Thyroid gland (tissue), 4 donors: ENCODE data around the gene CLASP1. TPM values are rescaled to one million over a fixed set of nuclear protein-coding genes. Genes with fewer than 3 reads are reported as not detected.
A peak's percentile ranks its signal among the peaks of the same experiment; 100 is the strongest.

Experiments
- DNase-seq, 2 donors: peaks; one replicate each; pipeline ENCODE4 v3.0.0-alpha.2; 2019
- H3K27ac ChIP-seq, 3 donors: fragments of 200-600 bp; sonication (generic); 1 replicate in 2 of 3; 2 replicates in 1 of 3; pipeline ENCODE4 v1.5.1; 2016 to 2019; ENCODE audit warnings: mild to moderate bottlenecking in 1 of 3, moderate library complexity in 1 of 3
- H3K27me3 ChIP-seq: fragments of 200-600 bp; sonication (generic); one replicate; pipeline ENCODE4 v1.5.1; 2019
- H3K36me3 ChIP-seq, 2 donors: fragments of 200-600 bp; sonication (generic); one replicate each; pipeline ENCODE4 v1.5.1; 2016 to 2019
- H3K4me1 ChIP-seq, 2 donors: fragments of 200-600 bp; sonication (generic); one replicate each; pipeline ENCODE4 v1.5.1; 2017 to 2019
- H3K4me3 ChIP-seq, 3 donors: fragments of 200-600 bp; sonication (generic); replicated peaks in 1 of 3; 1 replicate in 2 of 3; 2 replicates in 1 of 3; pipeline ENCODE4 v1.5.1; 2016; ENCODE audit warnings: mild to moderate bottlenecking in 1 of 3
- H3K9me3 ChIP-seq: fragments of 200-600 bp; sonication (generic); one replicate; pipeline ENCODE4 v1.5.1; 2017
- CTCF ChIP-seq, 6 experiments: fragments of 200-600 bp in 3 of 6; fragments of 450-650 bp in 3 of 6; sonication (generic) in 3 of 6; IDR thresholded peaks; one replicate each; pipeline ENCODE4 v1.5.1; 2016 to 2019; ENCODE audit warnings: antibody characterized with exemption in 6 of 6, mild to moderate bottlenecking in 2 of 6, inconsistent platforms in 1 of 6, moderate library complexity in 1 of 6
- POLR2A ChIP-seq, 2 donors: fragments of 450-650 bp; IDR thresholded peaks; one replicate each; pipeline ENCODE4 v1.6.1; 2017; ENCODE audit warnings: antibody characterized with exemption in 2 of 2, mild to moderate bottlenecking in 2 of 2, moderate library complexity in 1 of 2
- WGBS, 2 donors: methylation state at CpG; one replicate each; pipeline ENCODE4 v1.1.5; 2017; 5-methylcytosine and 5-hydroxymethylcytosine counted together
- intact Hi-C: fragments of 100-400 bp; cut with DNase I; formaldehyde crosslinking; loops from one replicate; pipeline ENCODE4 v1.15.1; 2023
- total RNA-seq, 4 donors: library from RNA; depleted of rRNA; stranded (reverse); fragments of >200 nt; gene quantifications; one replicate each; pipeline ENCODE4 v1.2.3, GENCODE V29; 2016

The CLASP1 gene
- total RNA-seq, 4 donors from 2014 or later: 69.3 to 110 (median 98.3) TPM

GRCh38 chr2:121355488-121355887 lies 293.8 kb downstream of the CLASP1 start:
- peaks cover 9 to 31% of the 10 kb centered on the region in 2 donors for H3K36me3 ChIP-seq

GRCh38 chr2:121351521-121352318 lies 297.5 kb downstream of the CLASP1 start:
- no peaks in the 10 kb centered on the region for H3K9me3 ChIP-seq
- H3K4me1 ChIP-seq: peaks cover 0 to 15% of the 10 kb centered on the region in 2 donors
- no peaks in the 10 kb centered on the region for H3K27me3 ChIP-seq
- TF ChIP-seq CTCF (IDR thresholded peaks at IDR 0.05) (no peak), POLR2A (IDR thresholded peaks at IDR 0.05) (no peak)
- H3K36me3 ChIP-seq: peaks cover 42 to 58% of the 10 kb centered on the region in 2 donors
- H3K27ac ChIP-seq: no peak overlapping the region
- DNase-seq: no peak
- WGBS, 2 donors: 95% methylated on average over 16 to 17 of the region's 17 CpGs
- intact Hi-C loops: no loop called here
- no peak overlapping the region for H3K4me3 ChIP-seq

More at GRCh38 chr2:121355488-121355887, 293.8 kb downstream of the CLASP1 start:
- H3K27ac ChIP-seq: peak overlapping the region; percentile 17 to 80 (median 55)
- no peak for TF ChIP-seq CTCF (IDR thresholded peaks at IDR 0.05)
- TF ChIP-seq POLR2A (IDR thresholded peaks at IDR 0.05): no peak
- intact Hi-C loops: loop anchor here (5.0 kb wide), 1 partner anchor 253 kb away; no protein-coding TSS in a partner anchor
- no peak for DNase-seq
- WGBS, 2 donors: 35 to 40% methylated on average over 1 of the region's 1 CpG
- no peaks in the 10 kb centered on the region for H3K9me3 ChIP-seq
- no peaks in the 10 kb centered on the region for H3K27me3 ChIP-seq
- no peak overlapping the region for H3K4me3 ChIP-seq
- H3K4me1 ChIP-seq: peaks cover 24 to 49% of the 10 kb centered on the region in 2 donors

GRCh38 chr2:121350890-121351289 lies 298.4 kb downstream of the CLASP1 start:
- H3K27ac ChIP-seq: no peak overlapping the region
- peaks cover 48 to 66% of the 10 kb centered on the region in 2 donors for H3K36me3 ChIP-seq
- TF ChIP-seq CTCF (IDR thresholded peaks at IDR 0.05) (no peak), POLR2A (IDR thresholded peaks at IDR 0.05) (no peak)
- intact Hi-C loops: no loop called here
- H3K9me3 ChIP-seq: no peaks in the 10 kb centered on the region
- peaks cover 0 to 9% of the 10 kb centered on the region in 2 donors for H3K4me1 ChIP-seq
- 90 to 92% methylated on average over 6 of the region's 6 CpGs for WGBS, 2 donors
- no peak for DNase-seq
- H3K4me3 ChIP-seq: no peak overlapping the region
- no peaks in the 10 kb centered on the region for H3K27me3 ChIP-seq

- DNase-seq: no peak
- WGBS, 2 donors: 78 to 94% methylated on average over 2 to 4 of the region's 4 CpGs
- H3K27me3 ChIP-seq: no peaks in the 10 kb centered on the region
- H3K4me1 ChIP-seq: peaks cover 0 to 4% of the 10 kb centered on the region in 2 donors
- peaks cover 48 to 69% of the 10 kb centered on the region in 2 donors for H3K36me3 ChIP-seq
- intact Hi-C loops: no loop called here
- H3K9me3 ChIP-seq: no peaks in the 10 kb centered on the region
- no peak overlapping the region for H3K27ac ChIP-seq
- H3K4me3 ChIP-seq: no peak overlapping the region
- no peak for TF ChIP-seq CTCF (IDR thresholded peaks at IDR 0.05)
- no peak for TF ChIP-seq POLR2A (IDR thresholded peaks at IDR 0.05)
These were observed 298.9 kb downstream of the CLASP1 start for GRCh38 chr2:121350402-121350775.

- Histone ChIP-seq H3K27me3 (no peaks in the 10 kb centered on the region), H3K36me3 (peaks cover 52 to 74% of the 10 kb centered on the region in 2 donors), H3K4me1 (peaks cover 0 to 4% of the 10 kb centered on the region in 2 donors), H3K9me3 (no peaks in the 10 kb centered on the region), H3K4me3 (no peak overlapping the region), H3K27ac (no peak overlapping the region)
- TF ChIP-seq CTCF (IDR thresholded peaks at IDR 0.05): no peak
- TF ChIP-seq POLR2A (IDR thresholded peaks at IDR 0.05): no peak
- no peak for DNase-seq
- WGBS, 2 donors: 92 to 94% methylated on average over 4 of the region's 4 CpGs
- intact Hi-C loops: no loop called here
These were observed 299.4 kb downstream of the CLASP1 start for GRCh38 chr2:121349721-121350401.
